Measurements from ENCODE around the gene TCTN3. TPM values are rescaled to one million over a fixed set of nuclear protein-coding genes. Genes with fewer than 3 reads are reported as not detected.

TCTN3 gene
- polyA plus RNA-seq, 1 experiment: 38.0 TPM

- ChIA-PET POLR2A (no interaction called here), CTCF (interaction anchor here (1.0 to 1.7 kb wide), 2 partner anchors 37 to 209 kb away, joined by 3 to 4 read pairs; partner anchors contain the start of gene TCTN3)
- no peak for TF ChIP-seq CTCF (IDR thresholded peaks at IDR 0.05; ENCODE audit: insufficient read depth, low read depth, low read length)
- peak; percentile 50 for DNase-seq (ENCODE audit: low read depth)
- Histone ChIP-seq H3K27me3 (ENCODE audit: control insufficient read depth, insufficient read depth, low read length) (no peaks in the 10 kb centered on the region), H3K36me3 (ENCODE audit: control insufficient read depth, insufficient read depth, low read length) (peaks cover 6% of the 10 kb centered on the region), H3K4me3 (ENCODE audit: low read depth, low read length) (peak within 1 kb of the TSS; percentile 85)
Observed at GRCh38 chr10:95656291-95657164, 37.2 kb downstream of the TCTN3 start, which contains the start of gene ALDH18A1. Gene ALDH18A1, minus strand, starts transcription at chr10:95656711. Its CDS starts 3,334 bp downstream, at chr10:95653377.

- Histone ChIP-seq H3K27me3 (ENCODE audit: control insufficient read depth, insufficient read depth, low read length) (no peaks in the 10 kb centered on the region), H3K4me3 (ENCODE audit: low read depth, low read length) (peak overlapping the region; percentile 85), H3K36me3 (ENCODE audit: control insufficient read depth, insufficient read depth, low read length) (peaks cover 7% of the 10 kb centered on the region)
- no peak for TF ChIP-seq CTCF (IDR thresholded peaks at IDR 0.05; ENCODE audit: insufficient read depth, low read depth, low read length)
- POLR2A ChIA-PET: no interaction called here
- CTCF ChIA-PET: interaction anchor here (1.7 kb wide), 1 partner anchor 209 kb away, joined by 4 read pairs; no protein-coding TSS in a partner anchor
- DNase-seq (ENCODE audit: low read depth): no peak
Observed at GRCh38 chr10:95655571-95656290, 38.0 kb downstream of the TCTN3 start.

GRCh38 chr10:95653895-95654294 lies 39.8 kb downstream of the TCTN3 start:
- no peak for DNase-seq (ENCODE audit: low read depth)
- peaks cover 11% of the 10 kb centered on the region for H3K36me3 ChIP-seq (ENCODE audit: control insufficient read depth, insufficient read depth, low read length)
- H3K27me3 ChIP-seq (ENCODE audit: control insufficient read depth, insufficient read depth, low read length): no peaks in the 10 kb centered on the region
- ChIA-PET CTCF (interaction anchor here (1.0 to 1.1 kb wide), 2 partner anchors 12 to 40 kb away, joined by 3 to 4 read pairs; partner anchors contain the start of gene TCTN3), POLR2A (interaction anchor here (0.6 kb wide), 1 partner anchor 8 kb away, joined by 3 read pairs; no protein-coding TSS in a partner anchor)
- TF ChIP-seq CTCF (IDR thresholded peaks at IDR 0.05; ENCODE audit: insufficient read depth, low read depth, low read length): no peak
- H3K4me3 ChIP-seq (ENCODE audit: low read depth, low read length): no peak overlapping the region

- TF ChIP-seq CTCF (IDR thresholded peaks at IDR 0.05; ENCODE audit: insufficient read depth, low read depth, low read length): no peak
- peaks cover 17% of the 10 kb centered on the region for H3K36me3 ChIP-seq (ENCODE audit: control insufficient read depth, insufficient read depth, low read length)
- ChIA-PET CTCF (no interaction called here), POLR2A (no interaction called here)
- H3K27me3 ChIP-seq (ENCODE audit: control insufficient read depth, insufficient read depth, low read length): no peaks in the 10 kb centered on the region
- H3K4me3 ChIP-seq (ENCODE audit: low read depth, low read length): no peak overlapping the region
- no peak for DNase-seq (ENCODE audit: low read depth)
Observed at GRCh38 chr10:95651346-95652060, 42.2 kb downstream of the TCTN3 start.
